Astrocyte (in vitro differentiated cells and primary cell): ENCODE results near the gene LRRC28.

ENCODE experiments used
- CTCF ChIP-seq: IDR thresholded peaks from 2 replicates; pipeline ENCODE4 v1.5.1; 2011; ENCODE audit warnings: low read depth, mild to moderate bottlenecking, inconsistent platforms, low read length, moderate library complexity; ENCODE audit not compliant: insufficient read depth
- EZH2 ChIP-seq: IDR thresholded peaks from 2 replicates; pipeline ENCODE4 v1.6.1; 2012; ENCODE audit warnings: mild to moderate bottlenecking, low read length, inconsistent platforms; ENCODE audit not compliant: insufficient read depth

GRCh38 chr15:99241752-99242151, 9.5 kb upstream of the LRRC28 start:
- TF ChIP-seq EZH2 (no peak), CTCF (no peak)
